Measurements from ENCODE around the gene IL12RB2.
A peak's percentile ranks its signal among the peaks of the same experiment; 100 is the strongest.

IL12RB2 gene

DNA sequence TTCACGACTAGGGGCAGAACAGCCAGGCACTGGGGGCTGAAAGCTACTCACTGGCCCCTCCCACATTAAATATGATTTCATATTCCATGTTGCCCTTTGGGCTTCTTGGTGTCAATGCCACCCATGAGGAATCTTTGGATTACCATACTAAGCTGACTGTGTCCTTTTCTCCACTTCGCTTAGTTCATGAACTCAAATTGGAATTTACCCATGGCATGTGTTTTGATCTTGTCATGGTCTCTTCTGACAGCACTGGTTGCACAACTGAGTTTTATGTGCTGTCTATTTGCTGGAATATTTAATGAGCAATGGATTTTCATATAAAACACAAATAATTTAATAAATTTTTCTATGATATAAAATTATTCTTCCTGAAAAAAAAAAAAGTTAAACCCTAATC lies 63.4 kb downstream of the IL12RB2 start:
- H3K27ac Mint-ChIP-seq (ENCODE audit: low read depth), result no peak overlapping the region
- ATAC-seq (replicated peaks; ENCODE audit: extremely low read depth, poor library complexity, severe bottlenecking) (no peak), DNase-seq (ENCODE audit: low spot score in 2 of 2) (no peak)
- H3K9me3 Mint-ChIP-seq, result no peaks in the 10 kb centered on the region
- H3K4me3 Mint-ChIP-seq, result no peak overlapping the region
- no peaks in the 10 kb centered on the region for H3K4me1 Mint-ChIP-seq
- H3K36me3 Mint-ChIP-seq (ENCODE audit: insufficient read depth), result peaks cover 3% of the 10 kb centered on the region
- no peaks in the 10 kb centered on the region for H3K27me3 Mint-ChIP-seq

- no peaks in the 10 kb centered on the region for H3K27me3 Mint-ChIP-seq
- no peak overlapping the region for H3K4me3 Mint-ChIP-seq
- no peaks in the 10 kb centered on the region for H3K9me3 Mint-ChIP-seq
- ATAC-seq (replicated peaks; ENCODE audit: extremely low read depth, poor library complexity, severe bottlenecking) (no peak), DNase-seq (ENCODE audit: low spot score in 2 of 2) (no peak)
- H3K4me1 Mint-ChIP-seq, result no peaks in the 10 kb centered on the region
- H3K27ac Mint-ChIP-seq (ENCODE audit: low read depth), result no peak overlapping the region
- peaks cover 3% of the 10 kb centered on the region for H3K36me3 Mint-ChIP-seq (ENCODE audit: insufficient read depth)
Measured at GRCh38 chr1:67371681-67372080, 64.0 kb downstream of the IL12RB2 start.

- Mint-ChIP-seq H3K27ac (ENCODE audit: low read depth) (no peak overlapping the region), H3K27me3 (no peaks in the 10 kb centered on the region), H3K4me1 (no peaks in the 10 kb centered on the region), H3K36me3 (ENCODE audit: insufficient read depth) (peaks cover 3% of the 10 kb centered on the region), H3K9me3 (no peaks in the 10 kb centered on the region), H3K4me3 (no peak overlapping the region)
- no peak for DNase-seq (ENCODE audit: low spot score in 2 of 2)
- no peak for ATAC-seq (replicated peaks; ENCODE audit: extremely low read depth, poor library complexity, severe bottlenecking)
Measured at GRCh38 chr1:67372136-67372535, 64.5 kb downstream of the IL12RB2 start.

- H3K36me3 Mint-ChIP-seq (ENCODE audit: insufficient read depth), result peaks cover 3% of the 10 kb centered on the region
- no peak for DNase-seq (ENCODE audit: low spot score in 2 of 2)
- H3K27me3 Mint-ChIP-seq, result no peaks in the 10 kb centered on the region
- H3K27ac Mint-ChIP-seq (ENCODE audit: low read depth), result no peak overlapping the region
- H3K4me3 Mint-ChIP-seq, result no peak overlapping the region
- no peaks in the 10 kb centered on the region for H3K9me3 Mint-ChIP-seq
- ATAC-seq (replicated peaks; ENCODE audit: extremely low read depth, poor library complexity, severe bottlenecking), result no peak
- no peaks in the 10 kb centered on the region for H3K4me1 Mint-ChIP-seq
Measured at GRCh38 chr1:67372898-67373297, 65.2 kb downstream of the IL12RB2 start.

GRCh38 chr1:67376381-67376780 lies 68.7 kb downstream of the IL12RB2 start:
- no peak overlapping the region for H3K27ac Mint-ChIP-seq (ENCODE audit: low read depth)
- H3K27me3 Mint-ChIP-seq, result no peaks in the 10 kb centered on the region
- DNase-seq (ENCODE audit: low spot score in 2 of 2) (no peak), ATAC-seq (replicated peaks; ENCODE audit: extremely low read depth, poor library complexity, severe bottlenecking) (no peak)
- H3K36me3 Mint-ChIP-seq (ENCODE audit: insufficient read depth), result peaks cover 3% of the 10 kb centered on the region
- H3K9me3 Mint-ChIP-seq, result no peaks in the 10 kb centered on the region
- no peak overlapping the region for H3K4me3 Mint-ChIP-seq
- no peaks in the 10 kb centered on the region for H3K4me1 Mint-ChIP-seq

DNA sequence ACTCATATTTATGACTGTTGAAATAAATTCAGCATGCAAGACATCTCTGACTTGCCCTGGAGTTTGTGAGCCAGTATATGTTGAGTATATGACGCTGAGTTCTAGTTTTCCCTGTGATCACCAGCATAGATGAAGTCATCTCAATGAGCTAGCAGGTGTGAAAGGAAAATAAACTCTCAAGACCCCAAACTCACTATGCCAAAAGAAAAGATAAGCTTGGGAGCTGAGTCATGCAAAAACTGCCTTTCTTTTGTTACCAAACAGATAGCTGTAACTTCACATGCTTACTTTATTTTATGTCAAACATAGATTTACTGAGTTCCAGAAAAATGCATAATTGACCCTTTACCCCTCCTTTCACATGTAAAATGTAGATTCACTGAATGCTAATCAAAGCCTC lies 69.6 kb downstream of the IL12RB2 start:
- peaks cover 3% of the 10 kb centered on the region for H3K36me3 Mint-ChIP-seq (ENCODE audit: insufficient read depth)
- no peaks in the 10 kb centered on the region for H3K9me3 Mint-ChIP-seq
- no peaks in the 10 kb centered on the region for H3K27me3 Mint-ChIP-seq
- H3K4me1 Mint-ChIP-seq, result no peaks in the 10 kb centered on the region
- H3K27ac Mint-ChIP-seq (ENCODE audit: low read depth), result no peak overlapping the region
- DNase-seq (ENCODE audit: low spot score in 2 of 2) (no peak), ATAC-seq (replicated peaks; ENCODE audit: extremely low read depth, poor library complexity, severe bottlenecking) (no peak)
- H3K4me3 Mint-ChIP-seq, result no peak overlapping the region

GRCh38 chr1:67381154-67381553 lies 73.5 kb downstream of the IL12RB2 start:
- Mint-ChIP-seq H3K27me3 (no peaks in the 10 kb centered on the region), H3K36me3 (ENCODE audit: insufficient read depth) (no peaks in the 10 kb centered on the region), H3K4me1 (no peaks in the 10 kb centered on the region), H3K4me3 (no peak overlapping the region), H3K9me3 (peaks cover 18% of the 10 kb centered on the region), H3K27ac (ENCODE audit: low read depth) (no peak overlapping the region)
- DNase-seq (ENCODE audit: low spot score in 2 of 2), result no peak
- ATAC-seq (replicated peaks; ENCODE audit: extremely low read depth, poor library complexity, severe bottlenecking), result no peak

GRCh38 chr1:67382292-67382691 lies 74.6 kb downstream of the IL12RB2 start:
- H3K36me3 Mint-ChIP-seq (ENCODE audit: insufficient read depth), result peaks cover 2% of the 10 kb centered on the region
- no peak for ATAC-seq (replicated peaks; ENCODE audit: extremely low read depth, poor library complexity, severe bottlenecking)
- H3K9me3 Mint-ChIP-seq, result peaks cover 18% of the 10 kb centered on the region
- H3K27ac Mint-ChIP-seq (ENCODE audit: low read depth), result peak overlapping the region; percentile 13
- no peaks in the 10 kb centered on the region for H3K27me3 Mint-ChIP-seq
- no peak overlapping the region for H3K4me3 Mint-ChIP-seq
- no peak for DNase-seq (ENCODE audit: low spot score in 2 of 2)
- no peaks in the 10 kb centered on the region for H3K4me1 Mint-ChIP-seq

GRCh38 chr1:67383999-67384638 lies 76.4 kb downstream of the IL12RB2 start:
- no peak for DNase-seq (ENCODE audit: low spot score in 2 of 2)
- H3K27me3 Mint-ChIP-seq, result no peaks in the 10 kb centered on the region
- ATAC-seq (replicated peaks; ENCODE audit: extremely low read depth, poor library complexity, severe bottlenecking), result no peak
- no peak overlapping the region for H3K27ac Mint-ChIP-seq (ENCODE audit: low read depth)
- H3K36me3 Mint-ChIP-seq (ENCODE audit: insufficient read depth), result peaks cover 2% of the 10 kb centered on the region
- H3K4me1 Mint-ChIP-seq, result no peaks in the 10 kb centered on the region
- no peak overlapping the region for H3K4me3 Mint-ChIP-seq
- H3K9me3 Mint-ChIP-seq, result peaks cover 18% of the 10 kb centered on the region

GRCh38 chr1:67390041-67390887 lies 82.6 kb downstream of the IL12RB2 start:
- Mint-ChIP-seq H3K27ac (ENCODE audit: low read depth) (no peak overlapping the region), H3K4me1 (no peaks in the 10 kb centered on the region), H3K4me3 (no peak overlapping the region), H3K9me3 (no peaks in the 10 kb centered on the region), H3K27me3 (no peaks in the 10 kb centered on the region), H3K36me3 (ENCODE audit: insufficient read depth) (peaks cover 2% of the 10 kb centered on the region)
- ATAC-seq (replicated peaks; ENCODE audit: extremely low read depth, poor library complexity, severe bottlenecking) (no peak), DNase-seq (ENCODE audit: low spot score in 2 of 2) (no peak)

DNA sequence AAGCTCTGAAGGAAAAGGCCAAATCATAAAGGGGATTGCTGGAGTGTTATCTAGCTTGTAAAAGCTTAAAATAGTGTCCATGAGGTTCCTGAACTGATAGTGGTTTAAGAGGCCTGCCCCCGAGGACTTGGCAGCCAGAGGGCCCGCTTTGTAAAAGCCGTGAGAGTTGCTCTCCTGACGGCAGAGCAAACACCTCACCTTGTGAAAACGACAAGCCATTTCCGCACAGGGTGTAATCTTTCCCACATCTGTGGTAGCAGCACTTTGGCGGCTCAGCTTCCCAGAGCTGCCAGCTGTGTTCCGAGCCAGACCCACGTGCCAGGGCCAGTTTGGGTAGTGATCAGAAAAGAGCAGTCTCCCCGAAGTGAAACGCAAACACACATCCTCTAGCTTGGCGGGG lies 85.6 kb downstream of the IL12RB2 start:
- H3K4me3 Mint-ChIP-seq, result no peak overlapping the region
- no peak overlapping the region for H3K27ac Mint-ChIP-seq (ENCODE audit: low read depth)
- H3K27me3 Mint-ChIP-seq, result no peaks in the 10 kb centered on the region
- DNase-seq (ENCODE audit: low spot score in 2 of 2), result no peak
- H3K4me1 Mint-ChIP-seq, result no peaks in the 10 kb centered on the region
- H3K9me3 Mint-ChIP-seq, result no peaks in the 10 kb centered on the region
- no peak for ATAC-seq (replicated peaks; ENCODE audit: extremely low read depth, poor library complexity, severe bottlenecking)
- H3K36me3 Mint-ChIP-seq (ENCODE audit: insufficient read depth), result no peaks in the 10 kb centered on the region

- Mint-ChIP-seq H3K36me3 (ENCODE audit: insufficient read depth) (no peaks in the 10 kb centered on the region), H3K4me3 (no peak overlapping the region), H3K4me1 (no peaks in the 10 kb centered on the region), H3K27me3 (no peaks in the 10 kb centered on the region), H3K27ac (ENCODE audit: low read depth) (no peak overlapping the region), H3K9me3 (no peaks in the 10 kb centered on the region)
- DNase-seq (ENCODE audit: low spot score in 2 of 2), result no peak
- ATAC-seq (replicated peaks; ENCODE audit: extremely low read depth, poor library complexity, severe bottlenecking), result no peak
Measured at GRCh38 chr1:67393737-67394136, 86.1 kb downstream of the IL12RB2 start.

DNA sequence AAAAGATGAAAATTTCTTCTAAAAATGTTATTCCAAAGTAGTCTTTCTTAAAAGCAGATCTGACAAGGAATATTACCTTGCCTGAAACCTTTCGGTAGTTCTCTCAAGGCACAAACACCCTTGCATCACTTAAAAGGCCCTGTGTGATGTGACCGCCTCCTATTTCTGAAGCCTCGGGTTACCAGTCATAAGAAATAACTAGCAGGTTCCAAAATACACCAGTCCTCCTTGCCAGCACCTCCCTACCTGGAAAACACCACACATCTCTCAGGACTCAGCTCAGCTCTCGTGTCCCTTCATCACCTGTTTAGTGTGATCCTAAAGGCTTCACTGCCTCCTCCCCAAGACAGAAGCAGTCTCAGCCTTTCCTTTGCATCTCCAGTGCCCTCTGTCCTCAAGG lies 86.9 kb downstream of the IL12RB2 start:
- no peak overlapping the region for H3K4me3 Mint-ChIP-seq
- DNase-seq (ENCODE audit: low spot score in 2 of 2) (no peak), ATAC-seq (replicated peaks; ENCODE audit: extremely low read depth, poor library complexity, severe bottlenecking) (no peak)
- no peaks in the 10 kb centered on the region for H3K27me3 Mint-ChIP-seq
- no peaks in the 10 kb centered on the region for H3K36me3 Mint-ChIP-seq (ENCODE audit: insufficient read depth)
- H3K4me1 Mint-ChIP-seq, result no peaks in the 10 kb centered on the region
- H3K9me3 Mint-ChIP-seq, result no peaks in the 10 kb centered on the region
- no peak overlapping the region for H3K27ac Mint-ChIP-seq (ENCODE audit: low read depth)

Measured in central memory CD8-positive, alpha-beta T cell (primary cell).